HG02852 (cell line): ENCODE measurements around the gene EHD2.
"Not testable (repeated sequence)": the region's sequence is repeated elsewhere in the genome, so short reads cannot be mapped to it uniquely, and the experiment has no call there.

Experiments used
- ATAC-seq: cut with Tn5 transposase; IDR thresholded peaks from one replicate; pipeline ENCODE4 v1.9.1; 2021; ENCODE audit warnings: mild to moderate bottlenecking, moderate library complexity; ENCODE audit not compliant: unreplicated experiment

Gene EHD2

GRCh38 chr19:47745010-47745901, 32.0 kb downstream of the EHD2 start, which contains the start of gene NOP53:
TSS of gene NOP53 (plus strand) at chr19:47745546. CDS start at chr19:47745560, 14 bp downstream.
- peak; percentile 66 for ATAC-seq

- ATAC-seq, result not testable (repeated sequence)
Observed at GRCh38 chr19:47746129-47746528, 32.9 kb downstream of the EHD2 start.

GRCh38 chr19:47749326-47749725, 36.1 kb downstream of the EHD2 start:
- ATAC-seq, result no peak

DNA sequence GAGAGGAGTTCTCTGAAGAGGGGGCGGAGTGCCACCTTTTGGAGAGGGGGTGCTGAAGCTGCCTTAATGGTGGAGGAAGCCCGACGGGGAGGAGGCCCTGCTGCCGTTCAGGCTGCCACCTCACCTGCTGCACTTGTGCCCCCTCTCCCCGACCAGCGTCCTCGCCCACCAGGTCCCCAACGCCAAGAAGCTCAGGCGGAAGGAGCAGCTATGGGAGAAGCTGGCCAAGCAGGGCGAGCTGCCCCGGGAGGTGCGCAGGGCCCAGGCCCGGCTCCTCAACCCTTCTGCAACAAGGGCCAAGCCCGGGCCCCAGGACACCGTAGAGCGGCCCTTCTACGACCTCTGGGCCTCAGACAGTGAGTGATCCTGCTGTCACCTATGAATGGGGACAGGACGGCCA, 37.5 kb downstream of the EHD2 start:
- no peak for ATAC-seq

- ATAC-seq, result no peak
Observed at GRCh38 chr19:47752440-47753211, 39.4 kb downstream of the EHD2 start.

- ATAC-seq, result no peak
Observed at GRCh38 chr19:47754206-47755064, 41.2 kb downstream of the EHD2 start.

- ATAC-seq, result no peak
Observed at GRCh38 chr19:47755065-47755761, 42.0 kb downstream of the EHD2 start.

- no peak for ATAC-seq
Observed at GRCh38 chr19:47755762-47756626, 42.8 kb downstream of the EHD2 start.

- ATAC-seq, result no peak
Observed at GRCh38 chr19:47756627-47756929, 43.4 kb downstream of the EHD2 start.

- ATAC-seq, result no peak
Observed at GRCh38 chr19:47756953-47757608, 43.9 kb downstream of the EHD2 start.

GRCh38 chr19:47757617-47758442, 44.6 kb downstream of the EHD2 start:
- ATAC-seq, result no peak

DNA sequence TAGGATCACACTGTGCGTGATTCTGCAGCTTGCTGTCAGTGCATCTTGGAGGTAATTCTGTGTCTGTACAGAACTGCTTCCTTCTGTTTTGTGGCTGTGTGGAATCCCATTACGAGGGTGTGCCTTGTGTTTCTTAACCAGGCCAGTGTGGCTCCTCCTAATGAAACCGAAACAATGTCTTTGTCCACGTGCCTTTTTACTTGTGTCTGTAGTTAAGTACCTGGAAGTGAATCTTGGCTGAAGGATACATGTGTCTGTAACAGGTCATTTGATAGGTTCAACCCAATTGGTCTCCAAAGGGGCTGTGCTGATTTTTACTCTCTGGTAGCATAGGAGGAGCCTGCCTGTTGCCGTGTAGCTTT, 45.2 kb downstream of the EHD2 start:
- ATAC-seq, result no peak

DNA sequence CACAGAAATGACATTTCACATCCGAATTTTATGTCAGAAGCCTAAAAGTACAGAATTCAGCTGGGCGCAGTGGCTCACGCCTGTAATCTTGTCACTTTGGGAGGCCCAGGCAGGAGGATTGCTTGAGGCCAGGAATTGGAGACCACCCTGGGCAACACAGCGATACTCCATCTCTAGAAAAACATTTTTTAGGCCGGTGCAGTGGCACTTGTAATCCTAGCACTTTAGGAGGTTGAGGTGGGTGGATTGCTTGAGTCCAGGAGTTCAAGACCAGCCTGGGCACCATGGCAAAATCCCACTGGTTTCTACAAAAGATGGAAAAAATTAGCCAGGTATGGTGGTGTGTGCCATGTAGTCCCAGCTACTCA, 47.4 kb downstream of the EHD2 start:
- ATAC-seq, result no peak

GRCh38 chr19:47761566-47761965, 48.3 kb downstream of the EHD2 start:
- no peak for ATAC-seq

- no peak for ATAC-seq
Observed at GRCh38 chr19:47762151-47762550, 48.9 kb downstream of the EHD2 start.

DNA sequence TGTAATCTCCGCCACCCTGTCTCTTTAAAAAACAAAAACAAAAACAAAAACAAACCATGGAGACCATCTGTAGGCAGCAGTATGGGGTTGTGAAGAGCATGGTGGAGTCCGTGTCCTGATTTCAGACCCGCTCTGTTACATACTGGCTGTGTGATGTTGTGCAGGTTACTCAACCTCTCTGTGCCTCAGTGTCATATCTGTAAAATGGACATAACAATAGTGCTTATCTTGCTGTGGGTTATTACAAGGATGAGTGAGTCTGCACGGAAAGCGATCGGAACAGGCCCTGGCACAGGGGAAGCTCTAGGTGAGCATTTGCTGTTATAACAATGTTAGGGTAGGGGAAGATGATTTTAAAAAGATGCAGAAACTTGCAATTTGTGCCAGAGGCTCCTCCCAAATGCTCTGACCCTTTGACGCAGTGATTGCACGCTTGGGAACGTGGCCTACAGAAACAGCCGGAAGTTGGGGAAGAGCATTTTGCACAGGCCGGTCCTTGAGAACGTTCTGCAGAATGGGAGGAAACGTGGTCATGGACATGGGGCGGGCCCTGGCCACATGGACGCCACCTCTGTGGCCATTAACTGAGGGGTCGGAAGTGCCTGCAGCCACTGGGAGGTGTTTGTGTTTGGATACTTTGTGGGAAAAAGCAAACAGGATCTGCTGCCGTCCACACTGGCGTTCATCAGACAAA, 49.5 kb downstream of the EHD2 start:
- no peak for ATAC-seq

DNA sequence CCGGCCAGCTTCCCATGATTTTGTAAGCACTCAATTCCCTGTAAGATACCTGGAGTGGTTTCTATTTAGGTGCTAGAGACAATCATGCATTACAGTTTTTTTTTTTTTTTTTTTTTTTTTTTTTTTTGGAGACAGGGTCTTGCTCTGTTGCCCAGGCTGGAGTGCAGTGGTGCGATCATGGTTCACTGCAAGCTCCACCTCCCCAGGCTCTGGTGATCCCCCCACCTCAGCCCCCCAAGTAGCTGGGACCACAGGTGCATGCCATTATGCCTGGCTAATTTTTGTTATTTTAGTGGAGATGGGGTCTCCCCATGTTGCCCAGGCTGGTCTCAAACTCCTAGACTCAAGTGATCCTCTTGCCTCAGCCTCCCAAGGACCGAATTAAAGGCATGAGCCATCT, 51.5 kb downstream of the EHD2 start:
- ATAC-seq, result not testable (repeated sequence)
